ENCODE measurements around the gene INSM1. TPM values are rescaled to one million over a fixed set of nuclear protein-coding genes. Genes with fewer than 3 reads are reported as not detected.

Gene INSM1
- total RNA-seq, 1 experiment from 2014 or later = 0.07 TPM

GRCh38 chr20:20340443-20340842, 27.5 kb upstream of the INSM1 start:
- no peaks in the 10 kb centered on the region for H3K36me3 ChIP-seq (ENCODE audit: control insufficient read depth in 1 of 2, insufficient read depth in 2 of 2, low read length in 2 of 2)
- H3K4me3 ChIP-seq (replicated peaks in 1 of 2; ENCODE audit: low read depth in 1 of 2, low read length in 2 of 2) = no peak overlapping the region
- H3K4me2 ChIP-seq (ENCODE audit: low read length) = no peak overlapping the region
- H3K27ac ChIP-seq (ENCODE audit: low read depth, low read length) = no peak overlapping the region
- ChIA-PET POLR2A (no interaction called here), RAD21 (ENCODE audit: low non-redundant PET in 1 of 2, low total read pairs in 2 of 2, uncharacterized antibody in 2 of 2, unreplicated experiment in 2 of 2) (no interaction called here), CTCF (no interaction called here)
- no peaks in the 10 kb centered on the region for H3K4me1 ChIP-seq (ENCODE audit: control insufficient read depth in 1 of 2, insufficient read depth in 2 of 2, low read length in 2 of 2)
- H3K79me2 ChIP-seq (ENCODE audit: insufficient read depth, low read length) = no peaks in the 10 kb centered on the region
- H2AFZ ChIP-seq (ENCODE audit: low read depth, low read length, poor library complexity, severe bottlenecking) = no peak overlapping the region
- no peaks in the 10 kb centered on the region for H3K9me2 ChIP-seq (ENCODE audit: insufficient read depth)
- H3K27me3 ChIP-seq (ENCODE audit: insufficient read depth, low read length) = no peaks in the 10 kb centered on the region
- H3K9ac ChIP-seq (ENCODE audit: low read length) = no peak overlapping the region
- TF ChIP-seq JUND (IDR thresholded peaks at IDR 0.05) (no peak), POLR2A (IDR thresholded peaks at IDR 0.05; ENCODE audit: borderline replicate concordance, extremely low read depth, insufficient read depth, insufficient read length) (no peak), SRF (IDR thresholded peaks at IDR 0.05; ENCODE audit: low read depth) (no peak), ZBTB33 (IDR thresholded peaks at IDR 0.05; ENCODE audit: extremely low read depth, insufficient replicate concordance, low read length) (no peak), POLR2AphosphoS5 (IDR thresholded peaks at IDR 0.05; ENCODE audit: low read depth, low read length) (no peak), EGR1 (IDR thresholded peaks at IDR 0.05; ENCODE audit: low read depth) (no peak), EZH2phosphoT487 (IDR thresholded peaks at IDR 0.05; ENCODE audit: borderline replicate concordance) (no peak), MAX (IDR thresholded peaks at IDR 0.05) (no peak), EZH2 (IDR thresholded peaks at IDR 0.05) (no peak), REST (IDR thresholded peaks at IDR 0.05; ENCODE audit: low read depth) (no peak)
- ATAC-seq = no peak
- no peaks in the 10 kb centered on the region for H3K9me3 ChIP-seq (ENCODE audit: control insufficient read depth in 1 of 2, insufficient read depth in 1 of 2, low read depth in 1 of 2, low read length in 2 of 2)
- H4K20me1 ChIP-seq (ENCODE audit: insufficient read depth) = no peaks in the 10 kb centered on the region
- BruUV-seq (replicated peaks) = no TSS peak
- DNase-seq (ENCODE audit: low read depth, low spot score) = no peak
- intact Hi-C loops (cut with micrococcal nuclease) = no loop called here
